ENCODE results near the gene ANKRD60. TPM values are rescaled to one million over a fixed set of nuclear protein-coding genes. Genes with fewer than 3 reads are reported as not detected.

ANKRD60 gene
- total and polyA plus RNA-seq, 8 donors: not detected

DNA sequence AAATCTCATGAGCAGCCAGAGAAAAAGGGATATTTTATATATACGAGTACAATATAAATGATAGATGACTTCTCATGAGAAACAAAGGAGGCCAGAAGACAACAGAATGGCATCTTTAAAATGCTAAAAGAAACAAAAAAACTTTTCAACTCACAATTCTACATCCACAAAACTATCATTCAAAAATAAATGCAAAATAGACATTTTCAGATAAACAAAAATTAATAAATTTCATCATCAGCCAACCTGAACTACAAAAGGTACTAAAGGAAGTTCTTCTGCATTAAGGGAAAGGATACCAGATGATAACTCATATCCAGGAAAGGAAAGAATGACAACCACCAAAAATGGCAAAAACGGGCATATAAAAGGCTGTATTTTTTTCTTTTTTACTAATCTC is 27.9 kb upstream of the ANKRD60 start:
- Histone ChIP-seq H3K4me3 (no peak overlapping the region), H3K4me1 (no peaks in the 10 kb centered on the region), H3K36me3 (peaks cover 0 to 14% (median 12%) of the 10 kb centered on the region in 4 donors), H3K27ac (no peak overlapping the region), H3K27me3 (no peaks in the 10 kb centered on the region), H3K9me3 (no peaks in the 10 kb centered on the region)
- no peak for DNase-seq
- 91 to 94% (median 93%) methylated on average over 2 of the region's 2 CpGs for WGBS, 5 donors
- intact Hi-C loops (cut with DNase I; ENCODE audit: low total_unique reads): no loop called here
- TF ChIP-seq, protein P1, sequence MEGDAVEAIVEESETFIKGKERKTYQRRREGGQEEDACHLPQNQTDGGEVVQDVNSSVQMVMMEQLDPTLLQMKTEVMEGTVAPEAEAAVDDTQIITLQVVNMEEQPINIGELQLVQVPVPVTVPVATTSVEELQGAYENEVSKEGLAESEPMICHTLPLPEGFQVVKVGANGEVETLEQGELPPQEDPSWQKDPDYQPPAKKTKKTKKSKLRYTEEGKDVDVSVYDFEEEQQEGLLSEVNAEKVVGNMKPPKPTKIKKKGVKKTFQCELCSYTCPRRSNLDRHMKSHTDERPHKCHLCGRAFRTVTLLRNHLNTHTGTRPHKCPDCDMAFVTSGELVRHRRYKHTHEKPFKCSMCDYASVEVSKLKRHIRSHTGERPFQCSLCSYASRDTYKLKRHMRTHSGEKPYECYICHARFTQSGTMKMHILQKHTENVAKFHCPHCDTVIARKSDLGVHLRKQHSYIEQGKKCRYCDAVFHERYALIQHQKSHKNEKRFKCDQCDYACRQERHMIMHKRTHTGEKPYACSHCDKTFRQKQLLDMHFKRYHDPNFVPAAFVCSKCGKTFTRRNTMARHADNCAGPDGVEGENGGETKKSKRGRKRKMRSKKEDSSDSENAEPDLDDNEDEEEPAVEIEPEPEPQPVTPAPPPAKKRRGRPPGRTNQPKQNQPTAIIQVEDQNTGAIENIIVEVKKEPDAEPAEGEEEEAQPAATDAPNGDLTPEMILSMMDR (IDR thresholded peaks at IDR 0.05): no peak
- TF ChIP-seq POLR2A (IDR thresholded peaks at IDR 0.05): no peak
- no peak for TF ChIP-seq EP300 (IDR thresholded peaks at IDR 0.05)
- no peak for TF ChIP-seq POLR2AphosphoS5 (IDR thresholded peaks at IDR 0.05)

DNA sequence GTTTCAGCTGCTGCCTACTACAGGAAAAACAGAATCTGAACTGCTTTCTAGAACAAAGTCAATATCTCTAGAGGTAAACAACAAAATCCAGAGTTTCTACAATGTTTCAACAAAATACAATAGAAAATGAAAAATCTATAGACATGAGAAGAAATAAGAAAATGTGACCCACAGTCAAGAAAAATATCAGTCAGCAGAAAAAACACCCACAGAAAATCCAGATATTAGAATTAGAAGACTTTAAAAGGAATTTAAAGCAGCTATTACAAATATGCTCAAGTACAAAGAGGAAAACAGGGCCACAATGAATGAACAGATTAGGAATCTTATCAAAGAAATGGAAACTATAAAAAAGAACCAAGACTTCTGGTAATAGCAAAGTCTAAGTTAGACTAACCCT is 26.4 kb upstream of the ANKRD60 start:
- no peak overlapping the region for H3K4me3 ChIP-seq
- no peak overlapping the region for H3K27ac ChIP-seq
- intact Hi-C loops (cut with DNase I; ENCODE audit: low total_unique reads): no loop called here
- no peak for TF ChIP-seq POLR2A (IDR thresholded peaks at IDR 0.05)
- TF ChIP-seq, protein P1 (IDR thresholded peaks at IDR 0.05): no peak
- no peak for TF ChIP-seq POLR2AphosphoS5 (IDR thresholded peaks at IDR 0.05)
- TF ChIP-seq EP300 (IDR thresholded peaks at IDR 0.05): no peak
- H3K36me3 ChIP-seq: peaks cover 0 to 26% (median 18%) of the 10 kb centered on the region in 4 donors
- no peak for DNase-seq
- H3K4me1 ChIP-seq: no peaks in the 10 kb centered on the region
- no peaks in the 10 kb centered on the region for H3K9me3 ChIP-seq
- H3K27me3 ChIP-seq: no peaks in the 10 kb centered on the region

DNA sequence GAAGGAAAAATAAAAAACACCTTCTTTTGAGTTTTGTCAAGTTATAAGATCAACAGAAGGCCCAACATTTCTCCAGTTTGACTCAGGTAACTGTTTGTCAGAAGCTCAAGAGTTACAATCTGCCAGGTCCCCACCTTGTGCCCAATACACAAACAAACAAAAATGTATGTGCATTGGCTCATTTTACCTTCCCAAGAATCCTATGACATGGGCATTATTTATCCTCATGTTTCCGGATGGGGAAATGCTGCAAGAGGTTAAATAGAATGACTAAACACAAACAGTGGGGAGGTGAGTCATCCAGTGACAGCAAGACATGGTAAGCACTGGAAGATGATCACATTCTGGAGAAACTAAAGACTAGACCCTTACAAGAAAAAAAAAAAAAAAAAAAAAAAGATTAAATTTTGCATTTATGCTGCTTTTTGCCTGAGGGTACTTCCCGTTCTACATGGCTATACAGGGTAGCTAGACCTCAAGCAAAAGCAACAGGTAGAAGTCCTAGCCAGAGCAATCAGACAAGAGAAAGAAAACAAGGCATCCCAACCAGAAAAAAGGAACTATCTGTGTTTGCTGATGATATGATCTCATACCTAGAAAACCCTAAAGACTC is 23.6 kb upstream of the ANKRD60 start:
- Histone ChIP-seq H3K4me1 (no peaks in the 10 kb centered on the region), H3K27ac (no peak overlapping the region), H3K27me3 (no peaks in the 10 kb centered on the region), H3K4me3 (no peak overlapping the region), H3K36me3 (peaks cover 0 to 50% (median 42%) of the 10 kb centered on the region in 4 donors), H3K9me3 (no peaks in the 10 kb centered on the region)
- WGBS, 5 donors: 71 to 83% (median 76%) methylated on average over 2 of the region's 2 CpGs
- intact Hi-C loops (cut with DNase I; ENCODE audit: low total_unique reads): no loop called here
- no peak for DNase-seq
- TF ChIP-seq, protein P1 (IDR thresholded peaks at IDR 0.05): no peak
- TF ChIP-seq EP300 (IDR thresholded peaks at IDR 0.05) (no peak), POLR2A (IDR thresholded peaks at IDR 0.05) (no peak), POLR2AphosphoS5 (IDR thresholded peaks at IDR 0.05) (peak in 1 of 3 donors; percentile 35)

DNA sequence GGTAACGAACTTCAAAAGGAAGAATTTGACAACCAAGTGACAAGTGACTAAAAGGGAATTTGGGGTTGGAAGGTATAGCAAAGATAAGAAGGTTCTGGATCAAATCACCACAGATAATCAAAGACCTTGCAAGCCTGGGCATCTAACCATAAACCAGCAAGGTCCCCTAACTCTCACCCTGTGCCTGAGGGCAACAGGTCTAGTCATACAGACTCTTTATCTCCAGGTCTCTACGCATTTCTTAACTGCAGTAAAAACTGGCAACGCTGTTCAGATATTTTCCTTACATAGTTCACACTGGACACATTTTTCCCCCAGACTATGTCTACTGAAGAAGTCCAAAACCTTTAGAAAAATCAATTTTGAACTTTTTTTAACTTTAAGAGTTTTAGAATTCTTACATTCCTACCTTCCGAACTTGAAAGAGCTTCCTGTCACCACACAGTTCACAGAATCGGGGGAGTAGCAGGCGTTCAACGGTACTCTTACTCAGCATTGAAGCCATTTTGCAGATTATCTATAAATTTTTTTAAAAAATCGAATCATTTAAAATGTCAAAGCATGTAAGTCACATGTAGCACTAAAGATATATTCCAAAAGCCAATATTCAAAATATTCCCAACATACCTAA is 23.0 kb upstream of the ANKRD60 start:
- no peak overlapping the region for H3K27ac ChIP-seq
- TF ChIP-seq, protein P1 (IDR thresholded peaks at IDR 0.05): no peak
- TF ChIP-seq POLR2A (IDR thresholded peaks at IDR 0.05): no peak
- TF ChIP-seq POLR2AphosphoS5 (IDR thresholded peaks at IDR 0.05): no peak
- no peak for TF ChIP-seq EP300 (IDR thresholded peaks at IDR 0.05)
- H3K36me3 ChIP-seq: peaks cover 2 to 52% (median 46%) of the 10 kb centered on the region in 4 donors
- 84 to 93% (median 90%) methylated on average over 8 of the region's 8 CpGs for whole genome bisulfite sequencing, 5 donors
- intact Hi-C loops (cut with DNase I; ENCODE audit: low total_unique reads): no loop called here
- DNase-seq: no peak
- no peaks in the 10 kb centered on the region for H3K4me1 ChIP-seq
- H3K4me3 ChIP-seq: no peak overlapping the region
- no peaks in the 10 kb centered on the region for H3K27me3 ChIP-seq
- H3K9me3 ChIP-seq: no peaks in the 10 kb centered on the region
